GM12875 (cell line): ENCODE measurements around the gene PFKP.

ENCODE experiments used
- H3K4me3 ChIP-seq: one replicate; pipeline ENCODE4 v1.5.1; 2011; ENCODE audit warnings: low read depth, low read length, control low read depth
- TF ChIP-seq, protein P1 (sequence below): IDR thresholded peaks from 2 replicates; pipeline ENCODE4 v1.5.1; 2011; ENCODE audit warnings: low read depth, mild to moderate bottlenecking, control low read depth, inconsistent platforms, low read length, moderate library complexity, borderline replicate concordance; ENCODE audit not compliant: insufficient read depth

The PFKP gene

DNA sequence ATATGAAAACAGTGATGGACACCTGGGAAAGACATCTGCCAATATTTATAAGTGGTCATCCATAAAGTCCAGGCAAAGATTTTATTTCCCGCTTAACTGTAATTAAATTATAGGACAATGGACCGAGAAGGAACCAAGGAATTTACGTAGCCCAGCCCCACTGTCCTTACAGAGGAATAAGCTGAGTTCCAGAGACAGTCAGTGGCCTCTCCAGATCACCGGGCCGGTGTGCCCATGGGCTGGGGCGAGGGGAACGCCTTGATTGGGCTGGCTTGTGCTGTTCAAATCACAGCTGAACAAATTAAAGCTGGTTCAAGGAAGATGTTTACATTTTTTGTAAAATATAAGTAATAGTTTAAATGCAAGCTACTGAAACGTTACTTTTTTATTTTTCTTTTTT, 40.7 kb downstream of the PFKP start:
- TF ChIP-seq, protein P1, sequence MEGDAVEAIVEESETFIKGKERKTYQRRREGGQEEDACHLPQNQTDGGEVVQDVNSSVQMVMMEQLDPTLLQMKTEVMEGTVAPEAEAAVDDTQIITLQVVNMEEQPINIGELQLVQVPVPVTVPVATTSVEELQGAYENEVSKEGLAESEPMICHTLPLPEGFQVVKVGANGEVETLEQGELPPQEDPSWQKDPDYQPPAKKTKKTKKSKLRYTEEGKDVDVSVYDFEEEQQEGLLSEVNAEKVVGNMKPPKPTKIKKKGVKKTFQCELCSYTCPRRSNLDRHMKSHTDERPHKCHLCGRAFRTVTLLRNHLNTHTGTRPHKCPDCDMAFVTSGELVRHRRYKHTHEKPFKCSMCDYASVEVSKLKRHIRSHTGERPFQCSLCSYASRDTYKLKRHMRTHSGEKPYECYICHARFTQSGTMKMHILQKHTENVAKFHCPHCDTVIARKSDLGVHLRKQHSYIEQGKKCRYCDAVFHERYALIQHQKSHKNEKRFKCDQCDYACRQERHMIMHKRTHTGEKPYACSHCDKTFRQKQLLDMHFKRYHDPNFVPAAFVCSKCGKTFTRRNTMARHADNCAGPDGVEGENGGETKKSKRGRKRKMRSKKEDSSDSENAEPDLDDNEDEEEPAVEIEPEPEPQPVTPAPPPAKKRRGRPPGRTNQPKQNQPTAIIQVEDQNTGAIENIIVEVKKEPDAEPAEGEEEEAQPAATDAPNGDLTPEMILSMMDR = no peak
- H3K4me3 ChIP-seq = no peak overlapping the region

DNA sequence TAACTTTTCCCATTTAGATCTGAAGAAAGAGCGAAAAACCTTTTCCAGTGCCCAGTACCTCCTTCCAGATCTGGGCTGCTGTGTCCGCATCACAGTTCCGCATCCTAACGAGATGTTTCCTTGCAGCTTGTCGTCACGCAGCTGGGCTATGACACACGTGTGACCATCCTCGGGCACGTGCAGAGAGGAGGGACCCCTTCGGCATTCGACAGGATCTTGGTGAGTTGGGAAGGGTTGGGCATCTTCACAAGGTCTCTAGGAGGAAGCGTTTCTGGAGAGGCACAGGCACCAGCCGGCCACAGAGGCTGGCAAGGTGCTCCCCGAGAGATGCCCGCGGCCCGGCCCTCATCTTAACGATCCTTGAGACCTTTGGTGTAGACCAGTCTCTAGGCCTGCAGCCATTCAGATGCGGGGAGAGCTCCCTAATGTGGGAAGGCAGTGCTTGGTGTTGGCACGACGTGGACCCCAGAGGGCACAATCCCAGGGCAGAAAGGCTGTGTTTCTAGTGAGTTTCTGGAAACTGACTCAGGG, 41.3 kb downstream of the PFKP start:
- no peak overlapping the region for H3K4me3 ChIP-seq
- TF ChIP-seq, protein P1 = no peak

DNA sequence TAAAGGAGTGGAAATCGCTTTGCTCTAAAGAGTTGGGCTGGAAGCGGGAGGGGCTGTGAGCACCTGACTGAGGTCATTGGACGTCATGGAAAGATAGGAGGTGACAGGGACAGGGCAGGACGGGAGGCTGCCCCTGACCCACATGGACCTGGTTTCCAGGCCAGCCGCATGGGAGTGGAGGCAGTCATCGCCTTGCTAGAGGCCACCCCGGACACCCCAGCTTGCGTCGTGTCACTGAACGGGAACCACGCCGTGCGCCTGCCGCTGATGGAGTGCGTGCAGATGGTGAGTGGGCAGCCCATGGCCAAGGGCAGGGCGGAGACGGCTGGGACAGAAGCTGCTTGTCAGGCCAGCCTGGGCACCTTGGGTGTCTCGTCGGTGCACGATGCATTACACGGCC, 41.8 kb downstream of the PFKP start:
- H3K4me3 ChIP-seq = no peak overlapping the region
- TF ChIP-seq, protein P1 = no peak

DNA sequence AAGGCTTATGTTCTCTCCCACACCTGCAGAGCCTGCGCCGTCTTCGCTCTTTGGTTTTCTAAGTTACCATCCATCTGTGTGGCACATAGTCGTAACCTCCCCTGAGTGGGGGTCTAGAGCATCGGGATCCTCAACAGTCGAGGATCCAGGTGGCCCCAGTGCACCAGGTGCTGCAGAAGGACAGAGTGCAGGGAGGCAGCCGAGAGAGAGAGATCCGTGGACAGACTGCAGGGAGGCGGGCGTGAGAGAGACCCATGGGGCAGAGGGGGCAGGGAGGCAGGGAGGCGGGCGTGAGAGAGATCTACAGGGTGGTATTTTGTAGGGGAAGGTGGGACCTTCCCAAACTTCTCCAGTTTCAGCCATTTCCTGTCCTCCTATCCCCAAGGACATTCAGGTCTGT, 42.3 kb downstream of the PFKP start:
- TF ChIP-seq, protein P1 = no peak
- no peak overlapping the region for H3K4me3 ChIP-seq

DNA sequence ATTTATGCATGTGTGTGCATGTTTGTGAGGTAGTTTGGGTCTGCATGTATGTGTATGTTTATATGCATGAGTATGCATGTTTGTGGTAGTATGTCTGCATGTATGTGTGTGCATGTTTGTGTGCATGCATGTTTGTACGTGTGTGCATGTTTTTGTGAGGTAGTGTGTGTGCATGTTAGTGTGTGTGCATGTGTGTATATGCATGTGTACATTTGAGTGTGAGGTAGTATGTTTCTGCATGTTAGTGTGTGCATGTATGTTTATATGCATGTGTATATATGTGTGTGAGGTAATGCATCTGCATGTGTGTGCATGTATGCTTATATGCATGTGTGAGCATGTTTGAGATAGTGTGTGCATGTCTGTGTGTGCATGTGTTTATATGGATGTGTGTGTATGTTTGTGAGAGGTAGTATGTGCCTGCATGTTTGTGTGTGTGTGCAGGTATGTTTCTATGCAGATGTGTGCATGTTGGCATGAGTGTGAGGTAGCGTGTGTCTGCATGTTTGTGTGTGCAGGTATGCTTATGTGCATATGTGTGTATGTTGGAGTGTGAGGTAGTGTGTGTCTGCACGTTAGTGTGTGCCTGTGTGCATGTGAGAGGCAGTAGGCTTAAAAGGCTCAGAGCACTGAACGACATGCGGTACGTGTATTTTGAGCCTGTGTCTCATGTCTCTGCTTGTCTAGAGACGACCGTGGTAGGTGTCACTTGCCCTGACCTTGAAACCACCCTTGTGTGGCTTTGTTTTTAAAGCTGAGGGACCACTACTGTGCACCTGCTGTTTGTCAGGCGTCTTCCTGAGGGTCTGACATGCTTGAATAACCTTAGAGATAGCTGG, 43.7 kb downstream of the PFKP start:
- no peak overlapping the region for H3K4me3 ChIP-seq
- TF ChIP-seq, protein P1 = no peak

DNA sequence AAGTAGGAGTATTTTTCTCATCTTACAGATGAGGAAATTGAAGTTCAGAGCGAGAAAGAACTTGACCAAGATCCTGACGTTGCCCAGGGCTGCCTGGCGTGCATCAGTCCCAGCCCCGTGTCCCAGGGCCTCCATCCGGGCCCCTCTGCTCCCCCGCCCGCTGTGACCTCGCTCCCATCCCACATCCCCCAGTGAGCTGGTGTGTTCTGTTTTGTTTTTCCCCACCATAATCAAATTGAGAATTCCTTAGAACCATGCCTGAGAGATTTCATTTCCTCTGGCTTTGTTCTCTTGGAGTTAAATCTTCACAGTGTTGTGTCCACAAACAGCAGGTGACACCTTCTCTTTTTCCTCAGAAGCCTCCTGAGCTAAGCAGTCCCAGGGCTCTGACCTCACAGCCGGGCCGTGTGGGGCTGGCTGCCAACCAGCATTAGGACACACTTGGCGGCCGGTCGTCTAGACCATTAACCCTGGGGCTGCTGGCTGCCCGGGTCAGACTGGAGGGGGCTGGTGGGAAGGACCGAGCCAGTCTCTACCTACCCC, 44.3 kb downstream of the PFKP start:
- TF ChIP-seq, protein P1 = no peak
- H3K4me3 ChIP-seq = no peak overlapping the region

DNA sequence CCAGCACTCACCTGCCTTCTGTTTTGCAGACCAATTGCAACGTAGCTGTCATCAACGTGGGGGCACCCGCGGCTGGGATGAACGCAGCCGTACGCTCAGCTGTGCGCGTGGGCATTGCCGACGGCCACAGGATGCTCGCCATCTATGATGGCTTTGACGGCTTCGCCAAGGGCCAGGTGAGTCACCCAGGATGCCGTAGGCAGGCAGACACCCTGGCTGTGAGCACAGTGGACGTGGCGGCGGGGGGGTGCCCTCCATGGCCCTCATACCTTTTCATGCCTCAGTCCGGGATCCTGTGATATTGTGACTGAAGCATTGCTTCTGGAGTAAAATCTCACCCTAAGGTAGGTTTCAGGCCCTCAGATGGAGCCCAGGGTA, 46.0 kb downstream of the PFKP start:
- TF ChIP-seq, protein P1 = no peak
- no peak overlapping the region for H3K4me3 ChIP-seq
